Endothelial cell of umbilical vein (primary cell): ENCODE measurements around the gene LAMTOR4. TPM values are rescaled to one million over a fixed set of nuclear protein-coding genes. Genes with fewer than 3 reads are reported as not detected.

ENCODE experiments used
- BruUV-seq: library from RNA; stranded (reverse); fragments of 400-500 nt; replicated peaks from 2 replicates; lab custom pipeline; 2021; lab: Mats Ljungman, UMichigan
- CTCF ChIA-PET: fragments of 300-600, 350-600 bp; sonication (Branson Sonifier 250); formaldehyde crosslinking; loops from one replicate; lab custom pipeline; 2021; ENCODE audit warnings: antibody characterized with exemption, inconsistent platforms; lab: Charles Lee
- POLR2A ChIA-PET: fragments of 300-600, 350-600 bp; sonication (Branson Sonifier 250); formaldehyde crosslinking; loops from one replicate; lab custom pipeline; 2021; ENCODE audit warnings: antibody characterized with exemption, inconsistent platforms; lab: Charles Lee
- DNase-seq: peaks from one replicate; pipeline ENCODE4 v3.0.0-alpha.2; 2011; ENCODE audit warnings: low read depth, low spot score
- FAIRE-seq: peaks from 2 replicates; lab custom pipeline; 2011; peaks lifted over from hg19 to GRCh38; lab: Jason Lieb, UNC
- H2AFZ ChIP-seq: 2 replicates; pipeline ENCODE4 v1.6.0; 2012; ENCODE audit warnings: low read depth, low read length, control low read depth, inconsistent platforms
- H3K27ac ChIP-seq: 2 replicates; pipeline ENCODE4 v1.5.1; 2011; ENCODE audit warnings: low read depth, mild to moderate bottlenecking, control low read depth, low read length, moderate library complexity; ENCODE audit not compliant: insufficient read depth
- H3K27me3 ChIP-seq, 2 experiments: 2 replicates each; pipeline versions ENCODE4 v1.6.0 to v1.6.1; 2011; ENCODE audit warnings: low read length in 2 of 2, mixed read lengths in 1 of 2; ENCODE audit not compliant: control insufficient read depth in 2 of 2, insufficient read depth in 2 of 2
- H3K36me3 ChIP-seq, 2 experiments: 2 replicates in 1 of 2; 3 replicates in 1 of 2; pipeline ENCODE4 v1.5.1; 2011; ENCODE audit warnings: low read length in 2 of 2, mild to moderate bottlenecking in 1 of 2, moderate library complexity in 1 of 2; ENCODE audit not compliant: control insufficient read depth in 2 of 2, insufficient read depth in 2 of 2; ENCODE audit errors: extremely low read depth in 1 of 2
- H3K4me1 ChIP-seq: 3 replicates; pipeline ENCODE4 v1.5.1; 2011; ENCODE audit warnings: mild to moderate bottlenecking, low read length; ENCODE audit not compliant: control insufficient read depth, insufficient read depth; ENCODE audit errors: extremely low read depth
- H3K4me2 ChIP-seq: 2 replicates; pipeline ENCODE4 v1.6.1; 2011; ENCODE audit warnings: low read length, control low read depth, mixed read lengths; ENCODE audit not compliant: insufficient read depth
- H3K4me3 ChIP-seq, 3 experiments: fragments of 200-600 bp in 1 of 3; sonication (generic), shearing (Covaris generic) in 1 of 3; replicated peaks in 1 of 3; 2 replicates each; pipeline ENCODE4 v1.5.1; 2011 to 2016; ENCODE audit warnings: control low read depth in 3 of 3, low read length in 3 of 3, mild to moderate bottlenecking in 2 of 3, inconsistent platforms in 1 of 3, low read depth in 1 of 3, moderate library complexity in 1 of 3; ENCODE audit not compliant: insufficient read depth in 1 of 3
- H3K79me2 ChIP-seq: 2 replicates; pipeline ENCODE4 v1.6.0; 2012; ENCODE audit warnings: low read length, inconsistent platforms; ENCODE audit not compliant: control insufficient read depth, insufficient read depth
- H3K9ac ChIP-seq: replicated peaks from 2 replicates; pipeline ENCODE3; 2011; ENCODE audit warnings: low read length, control low read depth; ENCODE audit not compliant: insufficient read depth; ENCODE audit errors: extremely low read depth
- H3K9me1 ChIP-seq: replicated peaks from 3 replicates; pipeline ENCODE4 v1.6.0; 2011; ENCODE audit warnings: mild to moderate bottlenecking, low read length; ENCODE audit not compliant: control insufficient read depth, insufficient read depth; ENCODE audit errors: extremely low read depth
- H3K9me3 ChIP-seq: replicated peaks from 2 replicates; pipeline ENCODE4 v1.5.1; 2012; ENCODE audit warnings: low read length, inconsistent platforms; ENCODE audit not compliant: control insufficient read depth, insufficient read depth
- H4K20me1 ChIP-seq: replicated peaks from 2 replicates; pipeline ENCODE3; 2011; ENCODE audit warnings: mild to moderate bottlenecking, low read length; ENCODE audit not compliant: control insufficient read depth, insufficient read depth; ENCODE audit errors: extremely low read depth
- GATA2 ChIP-seq: IDR thresholded peaks from 2 replicates; pipeline ENCODE4 v1.7.0; 2011; ENCODE audit warnings: low read depth, mild to moderate bottlenecking, moderate library complexity, mixed read lengths, low read length; ENCODE audit not compliant: insufficient read length, insufficient read depth
- MYC ChIP-seq: IDR thresholded peaks from one replicate; pipeline ENCODE4 v1.6.1; 2011; ENCODE audit warnings: mild to moderate bottlenecking, low read depth, low read length
- POLR2AphosphoS5 ChIP-seq: IDR thresholded peaks from 2 replicates; pipeline ENCODE4 v1.6.1; 2012; ENCODE audit warnings: low read depth, mild to moderate bottlenecking, control low read depth, low read length, moderate library complexity; ENCODE audit not compliant: insufficient read depth
- dilution Hi-C: fragments of 300-500 bp; cut with MboI; formaldehyde crosslinking; loops from one replicate; pipeline ENCODE4 v1.15.0; 2019; ENCODE audit warnings: low sequenced_read_pairs; ENCODE audit not compliant: extremely low pct_ligation_motif_present
- intact Hi-C: fragments of 100-400 bp; cut with micrococcal nuclease; formaldehyde crosslinking; loops from one replicate; pipeline ENCODE4 v1.10.0; 2022
- polyA plus RNA-seq, 4 experiments: library from polyadenylated mRNA; depleted of rRNA in 3 of 4; stranded (reverse) in 3 of 4; unstranded in 1 of 4; fragments of >200 nt; gene quantifications; 2 replicates each; pipeline versions ENCODE4 v1.2.1 to v1.2.3, GENCODE V29; 2011 to 2012; ENCODE audit warnings: missing spikeins in 1 of 4
- total RNA-seq: library from RNA; stranded (reverse); gene quantifications from 2 replicates; pipeline ENCODE4 v1.2.3, GENCODE V29; 2021

The LAMTOR4 gene
- total and polyA plus RNA-seq, 2 donors (not counting 3 experiments of a cell fraction or from before 2014, with no cell fraction given) = 139 to 520 TPM

DNA sequence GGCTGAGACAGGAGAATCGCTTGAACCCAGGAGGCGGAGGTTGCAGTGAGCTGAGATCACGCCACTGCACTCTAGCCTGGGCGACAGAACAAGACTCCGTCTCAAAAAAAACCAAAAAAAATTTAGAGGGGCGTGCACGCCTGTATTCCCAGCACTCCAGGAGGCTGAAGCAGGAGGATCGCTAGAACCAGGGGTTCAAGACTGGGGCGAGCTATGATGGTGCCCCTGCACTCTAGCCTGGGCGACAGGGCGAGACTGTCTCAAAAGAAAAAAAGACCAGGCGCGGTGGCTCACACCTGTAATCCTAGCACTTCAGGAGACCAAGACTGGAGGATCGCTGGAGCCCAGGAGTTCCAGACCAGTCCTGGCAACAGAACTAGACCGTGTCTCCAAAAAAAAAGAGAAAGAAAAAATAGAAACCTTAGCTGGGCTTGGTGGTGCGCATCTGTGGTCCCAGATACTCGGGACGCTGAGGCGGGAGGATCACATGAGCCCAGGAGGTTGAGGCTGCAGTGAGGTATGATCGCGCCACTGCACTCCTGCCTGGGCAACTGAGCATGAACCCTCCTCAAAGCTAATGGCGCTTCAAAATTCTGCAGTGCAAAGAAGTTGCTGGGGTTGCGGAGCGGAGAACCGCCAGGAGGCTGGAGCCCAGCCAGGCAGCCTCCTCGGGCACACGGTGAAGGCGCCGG, 22.3 kb upstream of the LAMTOR4 start:
- Histone ChIP-seq H4K20me1 (no peaks in the 10 kb centered on the region), H3K27ac (peak overlapping the region; percentile 94), H3K9me3 (no peaks in the 10 kb centered on the region), H2AFZ (peak overlapping the region; percentile 96), H3K9me1 (no peaks in the 10 kb centered on the region), H3K79me2 (no peaks in the 10 kb centered on the region), H3K4me2 (peak overlapping the region; percentile 89), H3K36me3 (peaks cover 0 to 2% of the 10 kb centered on the region in 2 experiments), H3K9ac (peak overlapping the region; percentile 99), H3K4me1 (peaks cover 11% of the 10 kb centered on the region), H3K4me3 (peak overlapping the region; percentile 86 to 96 (median 93)), H3K27me3 (no peaks in the 10 kb centered on the region)
- intact Hi-C loops (loop anchor here (2.0 to 5.0 kb wide), 2 partner anchors 40 to 134 kb away; no protein-coding TSS in a partner anchor), dilution Hi-C loops (no loop called here)
- CTCF ChIA-PET = interaction anchor here (0.9 to 1.3 kb wide), 4 partner anchors 25 to 135 kb away, joined by 3 to 6 read pairs (median 4); partner anchors contain the start of genes AP4M1 and MCM7
- TSS peak; percentile 73 for BruUV-seq
- FAIRE-seq (no peak), DNase-seq (no peak)
- POLR2A ChIA-PET = interaction anchor here (0.7 kb wide), 1 partner anchor 303 kb away, joined by 3 read pairs; the partner anchor contains the start of gene MEPCE
- no peak for TF ChIP-seq MYC
- TF ChIP-seq GATA2 = no peak
- TF ChIP-seq POLR2AphosphoS5 = no peak
